ENCODE results near the gene RAPGEF4.

Gene RAPGEF4

DNA sequence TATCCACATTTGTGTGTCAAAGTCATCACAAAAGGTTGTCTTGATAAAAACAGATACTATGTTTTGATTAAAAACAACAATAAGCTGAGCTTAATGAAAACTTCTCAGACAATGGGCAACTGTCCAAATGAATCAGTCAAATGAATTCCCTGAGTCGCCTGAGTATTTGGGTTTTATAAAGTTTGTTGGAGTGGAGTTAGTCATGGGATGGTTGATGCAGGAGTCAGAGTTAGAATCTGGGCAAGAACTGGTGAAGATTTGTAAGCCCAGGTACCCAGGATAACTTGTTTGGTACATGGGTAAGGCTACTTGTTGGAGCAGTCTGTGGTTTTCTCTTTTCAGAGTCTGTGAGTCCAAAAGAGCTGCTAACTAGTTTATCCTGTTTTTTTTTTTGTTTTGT, 34.4 kb upstream of the RAPGEF4 start:
- TF ChIP-seq, protein P1, sequence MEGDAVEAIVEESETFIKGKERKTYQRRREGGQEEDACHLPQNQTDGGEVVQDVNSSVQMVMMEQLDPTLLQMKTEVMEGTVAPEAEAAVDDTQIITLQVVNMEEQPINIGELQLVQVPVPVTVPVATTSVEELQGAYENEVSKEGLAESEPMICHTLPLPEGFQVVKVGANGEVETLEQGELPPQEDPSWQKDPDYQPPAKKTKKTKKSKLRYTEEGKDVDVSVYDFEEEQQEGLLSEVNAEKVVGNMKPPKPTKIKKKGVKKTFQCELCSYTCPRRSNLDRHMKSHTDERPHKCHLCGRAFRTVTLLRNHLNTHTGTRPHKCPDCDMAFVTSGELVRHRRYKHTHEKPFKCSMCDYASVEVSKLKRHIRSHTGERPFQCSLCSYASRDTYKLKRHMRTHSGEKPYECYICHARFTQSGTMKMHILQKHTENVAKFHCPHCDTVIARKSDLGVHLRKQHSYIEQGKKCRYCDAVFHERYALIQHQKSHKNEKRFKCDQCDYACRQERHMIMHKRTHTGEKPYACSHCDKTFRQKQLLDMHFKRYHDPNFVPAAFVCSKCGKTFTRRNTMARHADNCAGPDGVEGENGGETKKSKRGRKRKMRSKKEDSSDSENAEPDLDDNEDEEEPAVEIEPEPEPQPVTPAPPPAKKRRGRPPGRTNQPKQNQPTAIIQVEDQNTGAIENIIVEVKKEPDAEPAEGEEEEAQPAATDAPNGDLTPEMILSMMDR (IDR thresholded peaks at IDR 0.05; ENCODE audit: control extremely low read depth, extremely low read depth, low read depth, missing control alignments): no peak
- ChIA-PET POLR2A (no interaction called here), CTCF (interaction anchor here (1.7 kb wide), 1 partner anchor 9 kb away, joined by 5 read pairs; no protein-coding TSS in a partner anchor)
- no peak for DNase-seq (ENCODE audit: extremely low spot score)

DNA sequence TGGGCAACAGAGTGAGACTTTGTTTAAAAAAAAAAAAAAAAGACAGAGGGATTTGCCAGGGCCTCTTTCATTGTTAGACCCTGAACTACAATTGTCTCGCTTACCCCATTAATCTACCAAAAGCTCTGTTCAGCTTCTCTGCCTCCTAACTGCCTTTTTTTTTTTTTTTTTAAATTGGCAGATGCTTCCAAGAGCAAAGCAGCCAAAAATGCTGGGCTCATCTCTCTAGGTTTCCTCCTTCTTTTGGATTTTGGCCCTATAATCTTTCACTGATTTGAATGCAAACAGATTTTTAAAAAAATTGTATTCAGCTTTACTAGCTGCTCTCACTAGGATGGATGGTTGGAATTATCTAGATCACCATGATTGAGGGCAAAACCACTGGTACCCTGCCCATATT, 33.2 kb upstream of the RAPGEF4 start:
- TF ChIP-seq, protein P1 (IDR thresholded peaks at IDR 0.05; ENCODE audit: control extremely low read depth, extremely low read depth, low read depth, missing control alignments): no peak
- no peak for DNase-seq (ENCODE audit: extremely low spot score)
- CTCF ChIA-PET: no interaction called here
- POLR2A ChIA-PET: no interaction called here

DNA sequence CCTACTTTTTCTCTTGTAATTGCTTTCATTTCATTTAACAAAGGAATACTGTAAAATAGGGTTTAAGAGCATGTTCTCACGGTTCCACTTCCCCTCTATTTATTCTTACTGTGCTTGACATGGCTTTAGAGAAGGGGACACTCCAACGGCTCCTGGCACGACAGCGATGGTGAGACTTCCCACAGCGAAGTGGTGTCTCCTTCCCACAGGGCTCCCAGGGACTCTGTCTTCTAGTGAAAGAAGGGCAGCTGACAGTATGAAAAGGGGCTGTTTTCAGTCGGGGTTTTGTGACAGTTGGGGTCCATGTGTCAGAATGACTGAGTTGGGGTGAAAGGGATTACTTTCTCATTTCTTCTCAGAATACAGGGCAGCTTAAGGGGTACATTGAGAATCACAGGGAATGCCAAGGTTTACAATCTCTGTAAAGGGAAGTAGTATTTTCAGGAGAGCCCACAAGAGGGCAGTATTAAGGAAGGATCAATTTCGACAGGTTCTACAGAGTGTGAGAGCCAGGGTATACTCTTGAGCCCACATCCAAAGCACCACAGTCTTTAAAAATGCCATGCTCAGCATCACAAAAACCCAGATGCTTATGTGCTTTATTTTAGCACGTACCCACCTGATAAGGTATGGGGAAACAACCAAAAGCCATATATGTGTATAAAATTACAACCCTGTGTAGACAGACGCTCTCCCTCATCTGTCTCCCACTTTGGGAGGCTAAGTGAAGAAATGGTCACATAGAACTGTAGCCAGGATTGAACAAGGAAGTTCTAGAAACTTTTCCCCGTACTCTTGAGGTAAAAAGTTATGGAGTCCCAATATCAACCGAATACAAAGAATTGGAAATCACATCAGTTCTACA, 31.3 kb upstream of the RAPGEF4 start:
- POLR2A ChIA-PET: no interaction called here
- DNase-seq (ENCODE audit: extremely low spot score): peak; percentile 34
- CTCF ChIA-PET: interaction anchor here (1.2 kb wide), 2 partner anchors 24 to 61 kb away, joined by 3 to 4 read pairs; no protein-coding TSS in a partner anchor
- TF ChIP-seq, protein P1 (IDR thresholded peaks at IDR 0.05; ENCODE audit: control extremely low read depth, extremely low read depth, low read depth, missing control alignments): peak; percentile 37

DNA sequence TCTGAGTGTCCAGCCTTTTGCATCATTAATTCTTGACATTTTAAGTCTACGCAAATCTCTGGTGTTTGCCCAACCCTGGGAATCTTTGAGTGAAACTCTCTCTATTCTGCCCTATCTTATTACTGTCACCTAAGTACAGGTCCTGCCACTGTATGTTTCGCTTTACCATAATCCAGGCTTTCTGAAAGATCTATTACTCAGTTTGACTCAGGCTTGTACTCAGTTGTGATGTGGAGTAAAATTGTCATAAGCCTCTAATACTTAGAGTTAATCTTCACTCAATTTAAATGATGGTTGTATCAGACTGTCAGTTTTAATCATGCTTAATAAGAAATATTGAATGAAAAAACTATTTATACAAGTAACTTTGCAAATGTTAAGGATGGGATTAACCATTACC, 30.3 kb upstream of the RAPGEF4 start:
- ChIA-PET CTCF (no interaction called here), POLR2A (no interaction called here)
- TF ChIP-seq, protein P1 (IDR thresholded peaks at IDR 0.05; ENCODE audit: control extremely low read depth, extremely low read depth, low read depth, missing control alignments): no peak
- DNase-seq (ENCODE audit: extremely low spot score): no peak

DNA sequence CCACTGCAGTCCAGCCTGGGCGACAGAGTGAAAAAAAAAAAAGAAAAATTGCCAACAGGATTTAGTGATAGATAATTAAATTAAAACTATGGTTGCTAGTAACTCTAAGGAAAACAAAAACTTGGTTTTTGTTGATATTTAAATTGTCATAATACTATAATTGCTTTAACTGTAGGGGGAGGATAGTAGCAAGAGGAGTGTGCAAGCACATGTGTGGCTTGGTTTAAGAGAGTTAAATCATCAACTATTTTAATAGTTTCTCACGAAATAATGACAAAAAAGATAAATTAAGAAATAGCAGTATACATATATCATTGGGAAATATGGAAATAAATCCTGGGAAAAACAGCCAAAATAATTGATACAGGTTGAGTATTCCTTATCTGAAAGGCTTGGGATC, 27.4 kb upstream of the RAPGEF4 start:
- ChIA-PET CTCF (no interaction called here), POLR2A (no interaction called here)
- TF ChIP-seq, protein P1 (IDR thresholded peaks at IDR 0.05; ENCODE audit: control extremely low read depth, extremely low read depth, low read depth, missing control alignments): no peak
- DNase-seq (ENCODE audit: extremely low spot score): no peak

DNA sequence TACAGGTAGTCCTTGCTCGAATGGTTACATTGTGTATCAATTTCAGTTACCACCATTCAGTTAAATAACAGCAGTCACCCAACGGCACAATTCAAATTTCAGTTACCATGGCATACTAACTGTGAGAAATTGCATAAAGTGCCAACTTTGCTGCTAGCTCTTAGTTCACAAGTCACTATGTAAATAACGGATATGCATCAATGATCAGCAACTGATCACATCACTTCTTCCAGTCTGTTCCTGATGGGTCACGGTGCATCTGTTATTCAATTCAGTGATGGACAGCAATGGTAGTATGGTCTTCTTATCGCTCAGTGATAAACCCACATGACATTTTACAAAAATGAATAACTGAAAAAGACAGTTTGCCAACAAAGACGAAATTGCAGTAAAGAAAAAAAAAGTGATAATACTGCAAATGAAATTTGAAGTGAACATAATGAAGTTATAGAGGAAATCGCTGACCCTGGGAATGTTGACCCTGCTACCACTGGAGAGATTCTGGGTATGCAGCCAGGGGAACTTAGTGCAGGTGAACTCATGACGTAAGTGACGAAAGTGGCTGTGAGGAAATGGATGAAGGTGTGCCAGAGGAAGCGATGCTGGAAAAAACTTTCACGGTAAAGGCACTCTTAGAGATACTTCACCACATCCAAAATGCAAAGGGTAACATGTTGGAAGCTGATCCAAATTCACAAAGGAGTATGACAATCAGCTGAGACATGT, 25.9 kb upstream of the RAPGEF4 start:
- CTCF ChIA-PET: interaction anchor here (0.6 to 1.5 kb wide), 8 partner anchors 9 to 248 kb away, joined by 3 to 9 read pairs (median 5); no protein-coding TSS in a partner anchor
- TF ChIP-seq, protein P1 (IDR thresholded peaks at IDR 0.05; ENCODE audit: control extremely low read depth, extremely low read depth, low read depth, missing control alignments): no peak
- POLR2A ChIA-PET: no interaction called here
- DNase-seq (ENCODE audit: extremely low spot score): no peak

All from GM10248 (cell line).